Mucosa of rectum (tissue), 2 donors: ENCODE measurements around the gene UNC13C.

Experiments
- H3K27ac ChIP-seq, 2 donors: one replicate each; pipeline ENCODE4 v1.7.0; 2013; ENCODE audit warnings: inconsistent platforms in 2 of 2, low read depth in 2 of 2, low read length in 2 of 2
- H3K27me3 ChIP-seq, 2 donors: one replicate each; pipeline ENCODE4 v1.7.0; 2013; ENCODE audit warnings: low read length in 2 of 2; ENCODE audit not compliant: control insufficient read depth in 2 of 2, insufficient read depth in 2 of 2
- H3K36me3 ChIP-seq, 2 donors: one replicate each; pipeline ENCODE4 v1.7.0; 2013; ENCODE audit warnings: low read length in 2 of 2; ENCODE audit not compliant: control insufficient read depth in 2 of 2, insufficient read depth in 2 of 2
- H3K4me1 ChIP-seq, 2 donors: one replicate each; pipeline ENCODE4 v1.7.0; 2013; ENCODE audit warnings: low read length in 2 of 2, mild to moderate bottlenecking in 1 of 2; ENCODE audit not compliant: control insufficient read depth in 2 of 2, insufficient read depth in 2 of 2
- H3K4me3 ChIP-seq, 2 donors: one replicate each; pipeline ENCODE4 v1.7.0; 2013; ENCODE audit warnings: low read length in 2 of 2
- H3K9ac ChIP-seq, 2 donors: one replicate each; pipeline ENCODE4 v1.7.0; 2013; ENCODE audit warnings: low read length in 2 of 2, low read depth in 1 of 2, mild to moderate bottlenecking in 1 of 2
- H3K9me3 ChIP-seq, 2 donors: one replicate each; pipeline ENCODE4 v1.7.0; 2013; ENCODE audit warnings: low read length in 2 of 2; ENCODE audit not compliant: control insufficient read depth in 2 of 2
- donor health status: healthy.
- donor health status: Normal muscosa, but diverticular disease.

The UNC13C gene

DNA sequence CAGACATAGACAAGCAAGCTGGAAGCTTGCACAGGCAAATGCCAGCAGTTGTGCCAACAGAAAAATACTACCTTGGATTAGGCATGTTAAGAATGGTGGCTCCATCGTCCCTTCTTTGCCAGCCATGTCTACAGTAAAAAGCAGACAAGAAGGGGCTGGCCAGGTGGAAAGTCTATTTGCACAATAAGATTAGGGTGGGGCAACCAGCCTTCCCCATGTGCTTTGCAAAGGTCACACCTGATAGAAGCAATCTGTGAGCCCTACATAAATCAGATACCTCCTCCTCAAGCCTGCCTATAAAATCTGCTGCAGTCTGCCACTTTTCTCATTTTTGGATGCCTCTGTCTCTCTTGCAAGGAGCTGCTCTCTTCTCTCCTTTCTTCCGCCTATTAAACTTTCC lies 662.6 kb downstream of the UNC13C start:
- no peak overlapping the region for H3K4me3 ChIP-seq
- H3K27ac ChIP-seq: no peak overlapping the region
- no peaks in the 10 kb centered on the region for H3K4me1 ChIP-seq
- H3K9ac ChIP-seq: no peak overlapping the region
- no peaks in the 10 kb centered on the region for H3K27me3 ChIP-seq
- H3K36me3 ChIP-seq: no peaks in the 10 kb centered on the region
- peaks cover 0 to 2% of the 10 kb centered on the region in 2 donors for H3K9me3 ChIP-seq

DNA sequence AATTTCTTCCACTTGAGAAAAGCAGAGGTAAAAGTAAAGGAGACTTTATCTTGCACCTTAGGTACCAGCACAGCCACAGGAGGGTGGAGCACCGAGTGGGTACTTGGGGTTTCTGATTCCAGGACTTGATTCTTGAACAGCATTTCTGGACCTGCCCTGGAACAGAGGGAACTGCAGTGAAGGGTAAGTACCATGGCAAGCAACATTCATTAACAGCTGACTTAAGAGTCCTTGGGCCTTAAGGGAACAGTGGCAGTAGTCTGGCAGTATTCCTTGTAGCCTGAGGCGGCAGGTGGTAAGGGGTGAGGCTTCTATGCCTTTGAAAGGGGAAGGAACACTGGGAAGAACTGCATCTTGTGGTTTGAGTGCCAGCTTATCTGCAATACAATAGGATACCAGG lies 666.6 kb downstream of the UNC13C start:
- Histone ChIP-seq H3K9me3 (peaks cover 0 to 8% of the 10 kb centered on the region in 2 donors), H3K27ac (no peak overlapping the region), H3K4me3 (no peak overlapping the region), H3K27me3 (no peaks in the 10 kb centered on the region), H3K36me3 (no peaks in the 10 kb centered on the region), H3K4me1 (no peaks in the 10 kb centered on the region), H3K9ac (no peak overlapping the region)

DNA sequence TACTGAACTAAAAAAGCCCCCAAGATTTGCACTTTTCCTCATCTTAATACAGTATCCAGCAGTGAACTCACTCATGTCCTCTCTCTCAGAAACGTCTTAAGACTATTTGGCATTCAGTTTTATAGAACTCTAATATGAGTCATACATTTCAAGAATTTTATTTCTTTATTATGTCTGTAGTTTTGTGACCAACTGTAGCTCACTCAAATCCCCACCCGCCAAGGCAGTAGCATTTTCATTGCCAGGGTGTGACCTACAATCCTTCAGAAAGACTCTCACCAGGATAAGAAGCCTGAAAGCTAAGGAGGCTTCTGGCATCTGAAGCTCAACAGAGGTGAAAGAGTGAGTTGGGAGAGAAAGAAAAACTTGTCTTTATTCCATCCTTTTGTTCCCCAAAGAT lies 681.4 kb downstream of the UNC13C start:
- Histone ChIP-seq H3K9ac (no peak overlapping the region), H3K4me1 (peaks cover 0 to 10% of the 10 kb centered on the region in 2 donors), H3K4me3 (no peak overlapping the region), H3K27ac (peak overlapping the region in 1 of 2 donors; percentile 22), H3K36me3 (no peaks in the 10 kb centered on the region), H3K27me3 (no peaks in the 10 kb centered on the region), H3K9me3 (no peaks in the 10 kb centered on the region)

DNA sequence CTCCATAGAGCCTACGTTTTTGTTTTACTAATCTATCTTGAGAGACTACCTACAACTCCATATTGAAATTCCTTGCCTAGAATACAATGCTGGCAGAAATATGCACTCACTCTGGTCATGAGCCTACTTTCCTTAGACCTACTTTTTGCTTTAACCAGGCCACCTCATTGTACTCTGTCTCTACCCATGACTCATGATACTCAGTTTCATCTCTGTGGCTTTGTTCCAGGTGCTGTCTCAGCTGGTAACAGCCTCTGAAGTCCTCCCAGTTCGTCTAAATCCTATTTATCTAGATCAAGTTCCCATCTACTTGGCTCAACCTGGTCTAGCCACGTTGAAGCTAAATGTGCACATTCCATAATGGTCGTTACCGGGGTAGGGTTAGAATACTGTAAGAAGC lies 682.1 kb downstream of the UNC13C start:
- H3K9me3 ChIP-seq: no peaks in the 10 kb centered on the region
- H3K27me3 ChIP-seq: no peaks in the 10 kb centered on the region

DNA sequence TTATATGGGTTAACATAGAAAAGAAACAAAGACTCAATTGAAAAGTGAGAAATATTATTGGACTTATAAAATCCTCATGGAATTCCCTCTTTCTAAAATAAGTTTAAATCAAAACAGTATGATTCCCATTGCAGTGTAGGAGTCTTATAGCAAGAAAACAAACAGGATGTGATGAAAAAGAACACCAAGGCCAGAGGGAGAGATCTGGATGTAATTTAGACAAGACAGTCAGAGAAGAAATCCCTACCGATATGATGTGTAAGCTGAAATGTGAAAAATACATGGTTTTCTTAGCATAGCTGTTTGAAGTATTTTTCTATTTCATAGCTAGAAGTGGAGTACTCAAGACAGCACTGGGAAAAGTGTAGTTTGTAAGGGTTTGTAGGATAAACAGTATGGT lies 697.0 kb downstream of the UNC13C start:
- Histone ChIP-seq H3K27ac (no peak overlapping the region), H3K9me3 (peaks cover 0 to 2% of the 10 kb centered on the region in 2 donors), H3K9ac (no peak overlapping the region), H3K4me3 (no peak overlapping the region), H3K36me3 (no peaks in the 10 kb centered on the region), H3K27me3 (no peaks in the 10 kb centered on the region), H3K4me1 (no peaks in the 10 kb centered on the region)

More for the DNA sequence above, 682.1 kb downstream of the UNC13C start:
- H3K4me3 ChIP-seq: no peak overlapping the region
- H3K9ac ChIP-seq: no peak overlapping the region
- H3K36me3 ChIP-seq: no peaks in the 10 kb centered on the region
- H3K27ac ChIP-seq: no peak overlapping the region
- peaks cover 0 to 10% of the 10 kb centered on the region in 2 donors for H3K4me1 ChIP-seq

DNA sequence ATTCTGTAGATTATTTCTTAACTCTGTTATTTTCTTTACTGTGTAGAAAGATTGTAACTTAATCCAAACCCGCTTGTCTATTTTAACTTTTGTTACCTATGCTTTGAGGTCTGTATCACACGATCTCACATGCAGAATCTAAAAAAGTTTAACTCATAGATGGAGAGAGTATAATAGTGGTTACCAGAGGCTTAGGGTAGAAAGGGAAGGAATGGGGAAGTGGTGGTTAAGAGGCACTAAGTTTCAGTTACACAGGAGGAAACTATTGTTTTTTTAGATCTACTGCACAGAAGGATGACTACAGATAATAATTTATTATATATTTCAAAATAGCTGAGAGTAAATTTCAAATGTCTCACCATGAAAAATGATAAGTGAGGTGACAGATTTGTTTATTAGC lies 703.3 kb downstream of the UNC13C start:
- no peaks in the 10 kb centered on the region for H3K27me3 ChIP-seq
- no peak overlapping the region for H3K9ac ChIP-seq
- no peak overlapping the region for H3K27ac ChIP-seq
- no peaks in the 10 kb centered on the region for H3K36me3 ChIP-seq
- H3K9me3 ChIP-seq: no peaks in the 10 kb centered on the region
- no peak overlapping the region for H3K4me3 ChIP-seq
- H3K4me1 ChIP-seq: no peaks in the 10 kb centered on the region
